ENCODE measurements around the gene ARHGAP9. TPM values are rescaled to one million over a fixed set of nuclear protein-coding genes. Genes with fewer than 3 reads are reported as not detected.

The ARHGAP9 gene
- total RNA-seq, 1 experiment from 2014 or later: not detected

DNA sequence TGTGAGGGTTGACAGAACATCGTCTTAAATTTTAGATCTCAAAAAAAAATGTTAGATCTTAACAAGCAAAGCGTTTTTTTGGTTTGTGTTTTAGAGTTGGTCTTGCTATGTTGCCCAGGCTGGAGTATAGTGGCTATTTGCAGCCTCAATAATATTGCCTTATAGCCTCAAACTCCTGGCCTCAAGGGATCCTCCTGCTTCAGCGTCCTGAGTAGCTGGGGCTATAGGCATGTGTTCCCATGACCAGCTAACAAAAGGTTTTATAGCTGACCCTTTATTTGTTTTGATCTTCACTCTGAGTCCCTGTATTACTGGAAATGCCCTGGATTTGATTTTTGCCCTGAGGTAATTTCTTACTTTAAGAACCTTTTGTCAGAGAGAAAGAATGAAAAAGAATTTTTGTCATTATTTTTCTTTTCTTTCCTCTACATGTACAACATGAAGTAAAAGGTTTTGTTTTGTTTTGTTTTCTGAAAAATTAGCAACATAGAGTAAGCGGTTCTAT, 39.9 kb downstream of the ARHGAP9 start:
- Histone ChIP-seq H3K27me3 (ENCODE audit: insufficient read depth, low read depth) (no peaks in the 10 kb centered on the region), H3K4me1 (replicated peaks; ENCODE audit: insufficient read depth) (no peaks in the 10 kb centered on the region), H3K4me3 (no peak overlapping the region), H3K36me3 (ENCODE audit: low read depth) (no peaks in the 10 kb centered on the region), H3K9me2 (ENCODE audit: insufficient read depth) (no peaks in the 10 kb centered on the region), H3F3A (ENCODE audit: insufficient read depth, low read depth) (0 out of 2 replicates have a peak, but pooled peaks cover under 1% of the 10 kb centered on the region), H2AFZ (no peak overlapping the region), H3K79me2 (ENCODE audit: low read depth) (no peaks in the 10 kb centered on the region), H3K9me3 (ENCODE audit: insufficient read depth, low read depth) (no peaks in the 10 kb centered on the region), H3K27ac (no peak overlapping the region), H4K20me1 (ENCODE audit: insufficient read depth) (no peaks in the 10 kb centered on the region), H3K4me2 (no peak overlapping the region)
- CTCF ChIA-PET: interaction anchor here (0.6 kb wide), 1 partner anchor 258 kb away, joined by 10 read pairs; no protein-coding TSS in a partner anchor
- intact Hi-C loops (cut with micrococcal nuclease; ENCODE audit: unreplicated experiment): no loop called here
- POLR2A ChIA-PET (ENCODE audit: unreplicated experiment): no interaction called here
- BruUV-seq (replicated peaks): no TSS peak
- TF ChIP-seq, protein P1, sequence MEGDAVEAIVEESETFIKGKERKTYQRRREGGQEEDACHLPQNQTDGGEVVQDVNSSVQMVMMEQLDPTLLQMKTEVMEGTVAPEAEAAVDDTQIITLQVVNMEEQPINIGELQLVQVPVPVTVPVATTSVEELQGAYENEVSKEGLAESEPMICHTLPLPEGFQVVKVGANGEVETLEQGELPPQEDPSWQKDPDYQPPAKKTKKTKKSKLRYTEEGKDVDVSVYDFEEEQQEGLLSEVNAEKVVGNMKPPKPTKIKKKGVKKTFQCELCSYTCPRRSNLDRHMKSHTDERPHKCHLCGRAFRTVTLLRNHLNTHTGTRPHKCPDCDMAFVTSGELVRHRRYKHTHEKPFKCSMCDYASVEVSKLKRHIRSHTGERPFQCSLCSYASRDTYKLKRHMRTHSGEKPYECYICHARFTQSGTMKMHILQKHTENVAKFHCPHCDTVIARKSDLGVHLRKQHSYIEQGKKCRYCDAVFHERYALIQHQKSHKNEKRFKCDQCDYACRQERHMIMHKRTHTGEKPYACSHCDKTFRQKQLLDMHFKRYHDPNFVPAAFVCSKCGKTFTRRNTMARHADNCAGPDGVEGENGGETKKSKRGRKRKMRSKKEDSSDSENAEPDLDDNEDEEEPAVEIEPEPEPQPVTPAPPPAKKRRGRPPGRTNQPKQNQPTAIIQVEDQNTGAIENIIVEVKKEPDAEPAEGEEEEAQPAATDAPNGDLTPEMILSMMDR (conservative IDR thresholded peaks at IDR 0.05): no peak
- TF ChIP-seq EZH2 (IDR thresholded peaks at IDR 0.05; ENCODE audit: low read depth): no peak
- DNase-seq: no peak

DNA sequence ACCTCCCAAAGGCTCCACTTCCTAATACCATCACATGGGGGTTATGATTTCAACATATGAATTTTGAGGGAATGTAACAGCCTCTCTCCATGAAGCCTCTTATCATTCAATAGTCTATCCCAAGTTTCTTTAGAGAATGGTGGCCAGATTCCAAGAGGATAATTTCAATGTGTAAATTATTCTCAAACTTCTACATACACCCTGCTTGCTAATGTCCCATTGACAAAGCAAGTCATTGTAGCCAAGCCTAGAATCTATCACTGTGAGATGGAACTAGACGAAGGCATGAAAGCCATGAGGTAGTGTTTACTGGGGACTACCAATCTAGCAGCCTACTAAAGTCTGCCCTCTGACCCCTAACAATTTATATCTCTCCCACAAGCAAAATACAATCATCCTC, 41.3 kb downstream of the ARHGAP9 start:
- no peak overlapping the region for H3K4me3 ChIP-seq
- CTCF ChIA-PET: no interaction called here
- BruUV-seq (replicated peaks): no TSS peak

GRCh38 chr12:57435293-57435692, 44.4 kb downstream of the ARHGAP9 start:
- Histone ChIP-seq H3F3A (ENCODE audit: insufficient read depth, low read depth) (peaks cover 5% of the 10 kb centered on the region; the same call in 1 of the 2 replicates), H3K36me3 (ENCODE audit: low read depth) (no peaks in the 10 kb centered on the region), H3K4me1 (replicated peaks; ENCODE audit: insufficient read depth) (0 out of 2 replicates have a peak, but pooled peaks cover 8% of the 10 kb centered on the region), H3K9me2 (ENCODE audit: insufficient read depth) (no peaks in the 10 kb centered on the region), H3K27me3 (ENCODE audit: insufficient read depth, low read depth) (no peaks in the 10 kb centered on the region), H4K20me1 (ENCODE audit: insufficient read depth) (no peaks in the 10 kb centered on the region), H3K27ac (no peak overlapping the region), H3K9me3 (ENCODE audit: insufficient read depth, low read depth) (no peaks in the 10 kb centered on the region), H3K4me2 (no peak overlapping the region), H3K79me2 (ENCODE audit: low read depth) (no peaks in the 10 kb centered on the region), H3K4me3 (no peak overlapping the region), H2AFZ (no peak overlapping the region)
- BruUV-seq (replicated peaks): no TSS peak
- ChIA-PET CTCF (no interaction called here), POLR2A (ENCODE audit: unreplicated experiment) (no interaction called here)
- no peak for DNase-seq
- TF ChIP-seq, protein P1 (conservative IDR thresholded peaks at IDR 0.05): no peak
- TF ChIP-seq EZH2 (IDR thresholded peaks at IDR 0.05; ENCODE audit: low read depth): no peak
- intact Hi-C loops (cut with micrococcal nuclease; ENCODE audit: unreplicated experiment): no loop called here

More for the DNA sequence above, 41.3 kb downstream of the ARHGAP9 start:
- Histone ChIP-seq H2AFZ (no peak overlapping the region), H4K20me1 (ENCODE audit: insufficient read depth) (no peaks in the 10 kb centered on the region), H3K27me3 (ENCODE audit: insufficient read depth, low read depth) (no peaks in the 10 kb centered on the region), H3K9me2 (ENCODE audit: insufficient read depth) (no peaks in the 10 kb centered on the region), H3K4me2 (no peak overlapping the region), H3K36me3 (ENCODE audit: low read depth) (no peaks in the 10 kb centered on the region), H3K27ac (no peak overlapping the region), H3K4me1 (replicated peaks; ENCODE audit: insufficient read depth) (no peaks in the 10 kb centered on the region), H3K79me2 (ENCODE audit: low read depth) (no peaks in the 10 kb centered on the region), H3K9me3 (ENCODE audit: insufficient read depth, low read depth) (no peaks in the 10 kb centered on the region), H3F3A (ENCODE audit: insufficient read depth, low read depth) (no peaks in the 10 kb centered on the region)
- no peak for TF ChIP-seq EZH2 (IDR thresholded peaks at IDR 0.05; ENCODE audit: low read depth)
- TF ChIP-seq, protein P1 (conservative IDR thresholded peaks at IDR 0.05): no peak
- POLR2A ChIA-PET (ENCODE audit: unreplicated experiment): no interaction called here
- intact Hi-C loops (cut with micrococcal nuclease; ENCODE audit: unreplicated experiment): no loop called here
- no peak for DNase-seq
